Erythroblast (primary cell): Measurements from ENCODE around the gene PHF21B.

Experiments used
- GATA1 ChIP-seq: IDR thresholded peaks from 2 replicates; pipeline ENCODE4 v1.6.1; 2011; ENCODE audit warnings: low read depth, mild to moderate bottlenecking, control low read depth, low read length, moderate library complexity
- POLR2A ChIP-seq: IDR thresholded peaks from 2 replicates; pipeline ENCODE4 v1.6.1; 2011; ENCODE audit warnings: mild to moderate bottlenecking, low read length

DNA sequence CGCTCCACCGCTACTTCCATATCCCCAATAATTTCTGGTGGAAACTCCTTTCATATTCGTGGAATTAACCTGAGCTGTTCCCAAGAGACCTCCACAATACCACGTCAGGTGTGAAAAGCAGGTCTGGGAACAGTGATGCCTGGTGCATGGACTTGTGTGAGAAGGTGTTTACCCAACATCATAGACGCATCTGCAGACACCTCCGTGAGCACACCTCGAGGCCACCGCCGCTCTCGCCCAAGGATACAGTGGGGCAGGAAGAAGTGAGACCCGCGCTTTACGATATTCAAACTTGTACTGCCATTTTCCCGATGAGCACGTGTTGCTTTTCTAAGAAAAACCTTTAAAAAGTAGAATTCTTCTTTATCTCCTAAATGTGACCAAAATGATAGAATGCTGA lies 8.2 kb downstream of the PHF21B start:
- TF ChIP-seq POLR2A (no peak), GATA1 (no peak)
